Pancreas (tissue), 10 donors: ENCODE measurements around the gene TNFRSF14. TPM values are rescaled to one million over a fixed set of nuclear protein-coding genes. Genes with fewer than 3 reads are reported as not detected.

Source experiments
- ATAC-seq, 4 donors: fragments of 200-7000 bp; cut with Tn5 transposase; one replicate each; pipeline versions ENCODE4 v1.8.0 to v1.9.1; 2020; ENCODE audit warnings: mild to moderate bottlenecking in 4 of 4, moderate library complexity in 4 of 4
- DNase-seq, 6 donors: peaks; one replicate each; pipeline ENCODE4 v3.0.0-alpha.2; 2020
- FAIRE-seq: peaks from 2 replicates; lab custom pipeline; 2012; peaks lifted over from hg19 to GRCh38; lab: Jason Lieb, UNC
- H3K27ac ChIP-seq, 4 donors: fragments of 200-600 bp; sonication (generic); 1 replicate in 3 of 4; 2 replicates in 1 of 4; pipeline versions ENCODE4 v1.5.0 to v1.8.0; 2020
- H3K27me3 ChIP-seq, 4 donors: fragments of 200-600 bp; one replicate each; pipeline ENCODE4 v1.8.0; 2021
- H3K36me3 ChIP-seq, 3 donors: fragments of 200-600 bp; sonication (generic) in 1 of 3; one replicate each; pipeline versions ENCODE4 v1.5.0 to v1.8.0; 2020 to 2021
- H3K4me1 ChIP-seq, 3 donors: fragments of 200-600 bp; one replicate each; pipeline ENCODE4 v1.8.0; 2021
- H3K4me3 ChIP-seq, 4 donors: fragments of 200-600 bp; sonication (generic) in 2 of 4; one replicate each; pipeline versions ENCODE4 v1.5.0 to v1.8.0; 2020 to 2021
- H3K9me3 ChIP-seq, 4 donors: fragments of 200-600 bp; one replicate each; pipeline ENCODE4 v1.8.0; 2021
- CTCF ChIP-seq, 4 donors: fragments of 200-600 bp; sonication (generic) in 3 of 4; IDR thresholded peaks; one replicate each; pipeline versions ENCODE4 v1.5.0 to v1.8.0; 2021; ENCODE audit warnings: antibody characterized with exemption in 4 of 4
- WGBS, 2 donors: extraction: QIAGEN DNeasy Blood & Tissue Kit; methylation state at CpG; one replicate each; pipeline ENCODE4 v1.1.7; 2013; 5-methylcytosine and 5-hydroxymethylcytosine counted together
- intact Hi-C, 3 donors: fragments of 100-400 bp; cut with DNase I; formaldehyde crosslinking; loops; one replicate each; pipeline versions ENCODE4 v1.11.1 to v1.14.2; 2022
- polyA plus RNA-seq, 2 donors: library from polyadenylated mRNA; stranded (reverse); fragments of 200-250 nt; gene quantifications; one replicate each; pipeline ENCODE4 v1.2.3, GENCODE V29; 2013
- total RNA-seq, 6 donors: library from RNA; stranded (reverse); fragmentation: NEBNext Ultra II Directional in 4 of 6; extraction: Animal tissue kit (Norgen Biotek cat#: 25700) in 4 of 6; gene quantifications; one replicate each; pipeline versions ENCODE4 v1.2.1 to v1.2.4, GENCODE V29; 2021 to 2023
- donor health status: healthy with polysubstance abuse.
- donor health status: DM: no; HTN: no; CAD: no; lungs with moderate emphysema.
- donor health status: DM: no; HTN: no; CAD: no.
- donor health status: control.
- donor health status: control.
- donor health status: Bipolar disorder and iron deficiency.
- donor health status: DM: yes; HTN: yes; CAD: no.
- donor health status: DM: no; HTN: no; CAD: no.
- donor health status: DM: no; HTN: no; CAD: no.
- donor health status: DM: yes; HTN: yes; CAD: no.

The TNFRSF14 gene
- total and polyA plus RNA-seq, 8 donors: 10.3 to 124 (median 24.9) TPM

- Histone ChIP-seq H3K9me3 (no peaks in the 10 kb centered on the region), H3K4me3 (no peak overlapping the region), H3K27me3 (no peaks in the 10 kb centered on the region), H3K27ac (no peak overlapping the region), H3K4me1 (no peaks in the 10 kb centered on the region), H3K36me3 (no peaks in the 10 kb centered on the region)
- intact Hi-C loops: loop anchor here in 1 of 3 donors (10.0 kb wide), 1 partner anchor 415 kb away; the partner anchor contains the start of gene FAAP20
- no peak for FAIRE-seq
- DNase-seq: peak in 1 of 6 donors; percentile 54
- ATAC-seq: no peak
- 74 to 82% methylated on average over 34 of the region's 34 CpGs for WGBS, 2 donors
- TF ChIP-seq CTCF (IDR thresholded peaks at IDR 0.05): no peak
Observed at GRCh38 chr1:2609319-2610035, 53.3 kb downstream of the TNFRSF14 start.

DNA sequence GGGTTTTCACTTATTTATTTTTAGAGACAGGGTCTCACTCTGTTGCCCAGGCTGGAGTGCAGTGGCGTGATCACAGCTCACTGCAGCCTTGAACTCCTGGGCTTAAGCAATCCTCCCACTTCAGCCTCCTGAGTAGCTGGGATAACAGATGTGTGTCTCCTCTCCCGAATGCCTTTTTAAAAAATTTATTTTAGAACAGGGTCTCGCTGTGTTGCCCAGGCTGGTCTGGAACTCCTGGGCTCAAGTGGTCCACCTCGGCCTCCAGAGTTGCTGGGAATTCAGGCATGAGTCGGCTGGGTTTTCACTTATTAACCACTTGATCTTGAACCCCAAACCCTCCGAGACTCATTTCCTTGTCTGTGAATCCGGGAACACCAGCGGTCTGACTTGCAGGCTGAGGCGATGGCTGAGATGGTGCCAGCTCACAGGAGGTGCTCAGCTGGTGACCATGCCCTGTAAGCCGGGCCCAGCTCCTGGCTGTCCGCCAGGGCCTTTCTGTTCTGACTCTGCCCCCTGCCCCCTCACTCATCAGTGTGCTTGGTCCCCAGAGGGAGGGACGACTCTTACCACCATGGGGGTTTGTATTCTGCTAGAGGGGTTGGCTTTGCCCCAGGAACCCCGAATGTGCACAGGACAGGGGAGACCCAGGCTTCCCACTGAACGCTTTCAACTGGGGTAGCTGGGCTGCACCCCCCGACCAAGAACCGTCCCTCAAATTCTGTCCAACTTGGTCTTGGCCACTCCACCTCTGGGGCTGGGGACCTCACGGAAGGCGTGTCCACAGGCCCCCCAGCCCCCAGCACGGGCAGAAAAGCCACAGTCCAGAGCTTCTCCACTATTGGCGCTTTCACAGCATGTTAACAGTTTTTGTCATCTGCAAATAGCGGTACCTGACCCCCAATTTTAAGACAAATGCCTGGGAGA lies 54.1 kb downstream of the TNFRSF14 start:
- WGBS, 2 donors: 55 to 67% methylated on average over 21 of the region's 21 CpGs
- intact Hi-C loops: loop anchor here in 1 of 3 donors (10.0 kb wide), 1 partner anchor 415 kb away; the partner anchor contains the start of gene FAAP20
- no peak for FAIRE-seq
- peak in 5 of 6 donors; percentile 10 to 62 (median 39) for DNase-seq
- no peak for ATAC-seq
- Histone ChIP-seq H3K27ac (no peak overlapping the region), H3K27me3 (no peaks in the 10 kb centered on the region), H3K36me3 (no peaks in the 10 kb centered on the region), H3K9me3 (no peaks in the 10 kb centered on the region), H3K4me3 (no peak overlapping the region), H3K4me1 (no peaks in the 10 kb centered on the region)
- no peak for TF ChIP-seq CTCF (IDR thresholded peaks at IDR 0.05)

- Histone ChIP-seq H3K9me3 (no peaks in the 10 kb centered on the region), H3K36me3 (no peaks in the 10 kb centered on the region), H3K27me3 (no peaks in the 10 kb centered on the region), H3K4me1 (no peaks in the 10 kb centered on the region), H3K27ac (no peak overlapping the region), H3K4me3 (no peak overlapping the region)
- DNase-seq (peak in 5 of 6 donors; percentile 19 to 75 (median 51)), ATAC-seq (peak in 3 of 4 donors; percentile 51 to 65 (median 56)), FAIRE-seq (no peak)
- no peak for TF ChIP-seq CTCF (IDR thresholded peaks at IDR 0.05)
- WGBS, 2 donors: 15 to 18% methylated on average over 17 to 24 of the region's 24 CpGs
- intact Hi-C loops: loop anchor here in 1 of 3 donors (10.0 kb wide), 1 partner anchor 416 kb away; the partner anchor contains the start of gene FAAP20
Observed at GRCh38 chr1:2611031-2611501, 54.9 kb downstream of the TNFRSF14 start.

DNA sequence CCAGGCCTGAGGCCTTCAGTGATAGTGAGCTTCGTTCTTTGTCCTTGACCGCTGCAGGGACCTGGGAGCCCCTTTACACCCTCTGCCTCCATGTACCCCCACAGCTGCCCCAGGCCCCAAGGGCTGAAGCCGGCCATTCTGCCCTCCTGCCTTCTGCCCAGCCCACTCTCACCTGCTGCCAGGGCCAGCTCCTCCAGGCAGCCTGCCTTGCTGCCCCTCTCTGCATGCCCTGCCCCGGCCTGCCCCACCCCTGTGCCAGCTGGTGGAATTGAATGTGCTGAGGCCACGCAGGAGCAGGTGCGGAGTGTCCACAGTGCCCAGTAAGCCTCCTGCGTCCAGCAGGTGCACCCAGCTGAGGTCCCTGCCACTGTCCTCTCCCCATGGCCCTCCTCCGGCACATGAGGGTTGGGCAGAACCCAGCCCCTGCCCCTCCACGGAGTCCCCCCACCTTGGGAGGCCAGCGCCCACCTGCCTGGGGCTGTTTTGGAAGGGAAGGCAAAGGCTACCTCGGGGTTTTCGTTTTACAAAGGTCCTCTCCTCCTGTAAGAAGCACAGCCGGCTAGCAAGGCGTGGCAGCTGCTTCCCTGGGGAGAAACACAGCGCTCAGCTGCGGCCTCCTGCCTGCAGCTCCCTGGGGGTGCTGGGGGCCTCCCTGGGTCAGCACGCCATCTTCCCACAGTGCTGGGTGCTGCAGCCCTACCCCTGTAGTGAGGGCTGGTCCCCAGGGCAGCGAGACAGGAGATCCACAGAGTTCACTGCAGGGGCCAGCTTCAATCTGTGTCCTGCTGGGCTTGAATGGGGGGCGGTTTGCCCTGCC lies 55.7 kb downstream of the TNFRSF14 start:
- 73 to 87% methylated on average over 18 to 19 of the region's 19 CpGs for WGBS, 2 donors
- FAIRE-seq (no peak), DNase-seq (peak in 1 of 6 donors; percentile 58), ATAC-seq (no peak)
- no peaks in the 10 kb centered on the region for H3K4me1 ChIP-seq
- H3K27me3 ChIP-seq: no peaks in the 10 kb centered on the region
- no peak overlapping the region for H3K27ac ChIP-seq
- no peaks in the 10 kb centered on the region for H3K9me3 ChIP-seq
- no peak for TF ChIP-seq CTCF (IDR thresholded peaks at IDR 0.05)
- H3K4me3 ChIP-seq: no peak overlapping the region
- intact Hi-C loops: loop anchor here in 1 of 3 donors (10.0 kb wide), 1 partner anchor 417 kb away; the partner anchor contains the start of gene FAAP20
- no peaks in the 10 kb centered on the region for H3K36me3 ChIP-seq
